ENCODE measurements around the gene PCGF6. TPM values are rescaled to one million over a fixed set of nuclear protein-coding genes. Genes with fewer than 3 reads are reported as not detected.
"Not testable (repeated sequence)": the region's sequence is repeated elsewhere in the genome, so short reads cannot be mapped to it uniquely, and the experiment has no call there.

PCGF6 gene
- total RNA-seq, 4 donors from 2014 or later: 5.4 to 10.9 (median 7.0) TPM

DNA sequence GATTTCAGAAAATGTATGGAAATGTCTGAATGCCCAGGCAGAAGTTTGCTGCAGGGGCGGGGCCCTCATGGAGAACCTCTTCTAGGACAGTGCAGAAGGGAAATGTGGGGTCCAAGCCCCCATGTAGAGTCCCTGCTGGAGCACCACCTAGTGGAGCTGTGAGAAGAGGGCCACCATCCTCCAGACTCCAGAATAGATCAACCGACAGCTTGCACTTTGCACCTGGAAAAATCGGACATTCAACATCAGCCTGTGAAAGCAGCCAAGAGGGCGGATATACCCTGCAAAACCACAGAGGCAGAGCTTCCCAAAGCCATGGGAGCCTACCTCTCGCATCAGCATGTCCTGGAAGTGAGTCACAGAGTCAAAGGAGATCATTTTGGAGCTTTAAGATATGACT is 91.0 kb downstream of the PCGF6 start:
- DNase-seq (ENCODE audit: low spot score in 2 of 2): no peak
- TF ChIP-seq, protein P1, sequence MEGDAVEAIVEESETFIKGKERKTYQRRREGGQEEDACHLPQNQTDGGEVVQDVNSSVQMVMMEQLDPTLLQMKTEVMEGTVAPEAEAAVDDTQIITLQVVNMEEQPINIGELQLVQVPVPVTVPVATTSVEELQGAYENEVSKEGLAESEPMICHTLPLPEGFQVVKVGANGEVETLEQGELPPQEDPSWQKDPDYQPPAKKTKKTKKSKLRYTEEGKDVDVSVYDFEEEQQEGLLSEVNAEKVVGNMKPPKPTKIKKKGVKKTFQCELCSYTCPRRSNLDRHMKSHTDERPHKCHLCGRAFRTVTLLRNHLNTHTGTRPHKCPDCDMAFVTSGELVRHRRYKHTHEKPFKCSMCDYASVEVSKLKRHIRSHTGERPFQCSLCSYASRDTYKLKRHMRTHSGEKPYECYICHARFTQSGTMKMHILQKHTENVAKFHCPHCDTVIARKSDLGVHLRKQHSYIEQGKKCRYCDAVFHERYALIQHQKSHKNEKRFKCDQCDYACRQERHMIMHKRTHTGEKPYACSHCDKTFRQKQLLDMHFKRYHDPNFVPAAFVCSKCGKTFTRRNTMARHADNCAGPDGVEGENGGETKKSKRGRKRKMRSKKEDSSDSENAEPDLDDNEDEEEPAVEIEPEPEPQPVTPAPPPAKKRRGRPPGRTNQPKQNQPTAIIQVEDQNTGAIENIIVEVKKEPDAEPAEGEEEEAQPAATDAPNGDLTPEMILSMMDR (IDR thresholded peaks at IDR 0.05): no peak
- no peak for TF ChIP-seq POLR2A (IDR thresholded peaks at IDR 0.05)
- no peak overlapping the region for H3K4me3 ChIP-seq (ENCODE audit: low read depth, poor library complexity, severe bottlenecking)
- intact Hi-C loops (cut with DNase I; ENCODE audit: low total_unique reads): no loop called here
- WGBS, 2 donors: 92 to 95% methylated on average over 5 of the region's 5 CpGs

DNA sequence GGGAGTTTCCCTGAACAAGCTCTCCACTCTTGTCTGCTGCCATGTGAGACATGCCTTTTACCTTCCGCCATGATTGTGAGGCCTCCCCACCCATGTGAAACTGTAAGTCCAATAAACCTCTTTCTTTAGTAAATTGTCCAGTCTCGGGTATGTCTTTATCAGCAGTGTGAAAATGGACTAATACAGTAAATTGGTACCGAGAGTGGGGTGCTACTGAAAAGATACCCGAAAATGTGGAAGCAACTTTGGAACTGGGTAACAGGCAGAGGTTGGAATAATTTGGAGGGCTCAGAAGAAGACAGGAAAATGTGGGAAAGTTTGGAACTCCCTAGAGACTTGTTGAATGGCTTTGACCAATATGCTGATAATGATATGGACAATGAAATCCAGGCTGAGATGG is 92.0 kb downstream of the PCGF6 start:
- DNase-seq (ENCODE audit: low spot score in 2 of 2); H3K4me3 ChIP-seq (ENCODE audit: low read depth, poor library complexity, severe bottlenecking); intact Hi-C loops (cut with DNase I; ENCODE audit: low total_unique reads): not testable (repeated sequence)
- WGBS, 2 donors: 88 to 92% methylated on average over 4 of the region's 4 CpGs

DNA sequence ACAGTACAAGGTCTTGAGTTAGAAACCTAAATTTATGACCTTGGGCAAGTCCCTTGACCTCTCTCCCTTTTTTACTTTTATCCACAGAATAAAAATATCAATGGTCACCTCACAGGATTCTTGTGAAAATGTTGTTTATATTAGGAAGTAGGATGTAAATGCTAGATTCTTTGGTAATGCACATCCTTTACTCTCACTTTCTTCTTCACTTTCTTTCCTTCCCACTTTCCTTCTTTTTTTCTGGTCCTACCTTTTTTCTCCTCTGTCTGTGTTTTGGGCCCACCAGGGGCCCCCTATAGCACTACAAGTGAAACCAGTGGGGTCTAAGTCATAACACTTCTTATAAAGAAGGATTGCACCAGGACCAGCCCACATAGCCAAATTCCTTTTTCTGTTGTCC is 93.1 kb downstream of the PCGF6 start:
- H3K4me3 ChIP-seq (ENCODE audit: low read depth, poor library complexity, severe bottlenecking): no peak overlapping the region
- DNase-seq (ENCODE audit: low spot score in 2 of 2): no peak
- TF ChIP-seq, protein P1 (IDR thresholded peaks at IDR 0.05): no peak
- TF ChIP-seq POLR2A (IDR thresholded peaks at IDR 0.05): no peak
- intact Hi-C loops (cut with DNase I; ENCODE audit: low total_unique reads): no loop called here

DNA sequence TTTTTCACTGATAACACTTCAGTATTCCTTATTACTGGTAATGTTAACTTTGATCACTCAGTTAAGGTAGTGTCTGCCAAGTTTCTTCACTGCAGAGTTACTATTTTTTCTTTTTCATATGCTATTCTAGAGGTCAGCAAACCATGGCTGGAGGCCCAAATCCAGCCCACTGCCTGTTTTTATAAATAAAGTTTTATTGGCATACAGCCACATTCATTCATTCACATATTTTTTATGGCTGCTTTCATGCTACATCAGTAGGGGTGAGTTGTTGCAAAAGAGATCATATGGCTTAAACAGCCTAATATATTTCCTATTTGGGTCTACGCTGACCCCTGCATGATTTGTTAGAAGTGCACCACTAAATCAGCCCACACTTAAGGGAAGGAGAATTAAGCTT is 94.3 kb downstream of the PCGF6 start:
- intact Hi-C loops (cut with DNase I; ENCODE audit: low total_unique reads): no loop called here
- TF ChIP-seq, protein P1 (IDR thresholded peaks at IDR 0.05): no peak
- TF ChIP-seq POLR2A (IDR thresholded peaks at IDR 0.05): no peak
- WGBS, 2 donors: 91 to 97% methylated on average over 1 of the region's 1 CpG
- no peak for DNase-seq (ENCODE audit: low spot score in 2 of 2)
- H3K4me3 ChIP-seq (ENCODE audit: low read depth, poor library complexity, severe bottlenecking): no peak overlapping the region

DNA sequence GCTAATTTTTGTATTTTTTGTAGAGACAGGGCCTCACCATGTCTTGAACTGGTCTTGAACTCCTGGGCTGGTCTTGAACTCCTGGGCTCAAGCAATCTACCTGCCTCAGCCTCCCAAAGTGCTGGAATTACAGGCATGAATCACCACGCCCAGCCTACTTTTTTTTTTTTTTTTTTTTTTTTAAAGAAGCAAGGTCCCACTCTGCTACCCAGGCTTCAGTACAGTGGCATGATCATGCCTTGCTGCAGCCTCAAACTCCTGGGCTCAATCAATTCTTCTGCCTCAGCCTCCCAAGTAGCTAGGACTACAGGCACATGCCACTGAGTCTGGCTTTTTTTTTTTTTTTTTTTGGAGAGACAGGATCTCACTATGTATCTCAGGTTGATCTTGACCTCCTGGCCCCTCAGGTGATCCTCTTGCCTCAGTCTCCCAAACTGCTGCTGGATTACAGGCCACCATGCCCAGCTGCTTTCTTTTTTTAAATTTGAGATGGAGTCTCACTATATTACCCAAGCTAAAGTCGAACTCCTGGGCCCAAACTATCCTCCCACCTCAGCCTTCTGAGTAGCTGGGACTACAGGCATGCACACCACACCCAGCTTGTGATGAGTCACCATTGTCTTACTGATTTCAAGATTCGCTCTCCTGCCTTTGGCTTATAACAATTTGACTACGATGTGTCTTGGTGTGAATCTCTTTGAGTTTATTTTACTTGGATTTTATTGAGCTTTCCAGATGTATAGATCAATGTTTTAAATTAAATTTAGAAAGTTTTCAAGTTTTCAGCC is 96.2 kb downstream of the PCGF6 start:
- intact Hi-C loops (cut with DNase I; ENCODE audit: low total_unique reads): no loop called here
- 27 to 33% methylated on average over 4 of the region's 4 CpGs for WGBS, 2 donors

DNA sequence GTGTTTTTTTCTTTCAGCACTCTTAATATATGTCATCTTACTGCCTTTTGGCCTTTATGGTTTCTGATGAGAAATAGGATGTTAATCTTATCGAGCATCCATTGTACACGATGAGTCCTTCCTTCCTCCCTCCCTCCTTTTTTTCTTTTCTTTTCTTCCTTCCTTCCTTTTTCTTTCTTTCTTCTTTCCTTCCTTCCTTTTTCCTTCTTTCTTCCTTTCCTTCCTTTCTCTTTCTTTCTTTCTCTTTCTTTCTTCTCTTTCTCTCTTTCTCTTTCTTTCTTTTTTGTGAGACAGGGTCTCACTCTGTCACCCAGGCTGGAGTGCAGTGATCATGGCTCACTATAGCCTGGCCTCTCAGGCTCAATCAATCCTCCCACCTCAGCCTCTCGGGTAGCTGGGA is 96.8 kb downstream of the PCGF6 start:
- TF ChIP-seq, protein P1 (IDR thresholded peaks at IDR 0.05): no peak
- TF ChIP-seq POLR2A (IDR thresholded peaks at IDR 0.05): no peak
- DNase-seq (ENCODE audit: low spot score in 2 of 2): no peak
- 77 to 82% methylated on average over 3 of the region's 3 CpGs for WGBS, 2 donors
- H3K4me3 ChIP-seq (ENCODE audit: low read depth, poor library complexity, severe bottlenecking): no peak overlapping the region
- intact Hi-C loops (cut with DNase I; ENCODE audit: low total_unique reads): no loop called here

More for the DNA sequence above, 96.2 kb downstream of the PCGF6 start:
- H3K4me3 ChIP-seq (ENCODE audit: low read depth, poor library complexity, severe bottlenecking): no peak overlapping the region
- no peak for DNase-seq (ENCODE audit: low spot score in 2 of 2)
- TF ChIP-seq POLR2A (IDR thresholded peaks at IDR 0.05): no peak
- TF ChIP-seq, protein P1 (IDR thresholded peaks at IDR 0.05): no peak

MicroRNAs within 50 kb of the gene (microRNA counts, 767-probe panel; counts per million panel counts)
- 0 to 358 counts per million in 2 donors for microRNA hsa-miR-1307-3p

Small RNAs within 50 kb of the gene (microRNA-seq; reads per million reads assigned to microRNA genes)
- 234 to 292 reads per million in 2 donors for gene MIR1307 (ENCODE audit: borderline number of aligned reads in 1 of 2, borderline replicate concordance in 2 of 2)

Other genes with a start within 250 kb of the PCGF6 start
- 10 to 100 TPM; 36.0 to 53.6 (median 40.8) TPM for gene NT5C2, start 157.9 kb downstream of the PCGF6 start, total RNA-seq
- not detected for gene RPEL1, start 105.3 kb downstream of the PCGF6 start, total RNA-seq
- gene INA, start 74.0 kb downstream of the PCGF6 start, total RNA-seq: 1 to 10 TPM in 2 of 4 donors, under 1 TPM in 2; 0.30 to 2.5 (median 1.1) TPM
- gene TAF5, start 16.8 kb upstream of the PCGF6 start, total RNA-seq: 1 to 10 TPM; 4.1 to 8.9 (median 6.1) TPM
- gene ATP5MK, start 45.3 kb upstream of the PCGF6 start, total RNA-seq: 100 to 1,000 TPM in 3 of 4 donors, 10 to 100 TPM in 1; 56.0 to 222 (median 152) TPM
- 10 to 100 TPM; 14.2 to 23.1 (median 20.5) TPM for gene PDCD11, start 45.5 kb upstream of the PCGF6 start, total RNA-seq
- gene CALHM2, start 101.2 kb upstream of the PCGF6 start, total RNA-seq: 10 to 100 TPM; 13.8 to 37.2 (median 15.4) TPM
- not detected for gene CALHM1, start 107.8 kb upstream of the PCGF6 start, total RNA-seq
- gene CALHM3, start 128.1 kb upstream of the PCGF6 start, total RNA-seq: not detected
- gene NEURL1, start 142.6 kb upstream of the PCGF6 start, total RNA-seq: under 1 TPM in 3 of 4 donors, not detected in 1; 0.13 to 0.23 (median 0.22) TPM